Kidney (tissue), 14 donors: Measurements from ENCODE around the gene DNAAF5. TPM values are rescaled to one million over a fixed set of nuclear protein-coding genes. Genes with fewer than 3 reads are reported as not detected.

Source experiments
- DNase-seq, 5 donors: peaks; one replicate each; pipeline ENCODE4 v3.0.0-alpha.2; 2013 to 2020
- FAIRE-seq: peaks from 2 replicates; lab custom pipeline; 2012; peaks lifted over from hg19 to GRCh38; lab: Jason Lieb, UNC
- H3K27ac ChIP-seq, 2 donors: one replicate each; pipeline ENCODE4 v1.7.0; 2013; ENCODE audit warnings: low read depth in 2 of 2, low read length in 2 of 2, inconsistent platforms in 1 of 2
- H3K27me3 ChIP-seq: one replicate; pipeline ENCODE4 v1.7.1; 2013; ENCODE audit warnings: low read length, inconsistent platforms; ENCODE audit not compliant: control insufficient read depth, insufficient read depth
- H3K36me3 ChIP-seq, 3 donors: one replicate each; pipeline versions ENCODE4 v1.7.0 to v1.7.1; 2013; ENCODE audit warnings: low read length in 3 of 3, control low read depth in 1 of 3, inconsistent platforms in 1 of 3; ENCODE audit not compliant: insufficient read depth in 3 of 3, control insufficient read depth in 2 of 3
- H3K4me1 ChIP-seq, 3 donors: one replicate each; pipeline versions ENCODE4 v1.7.0 to v1.7.1; 2013; ENCODE audit warnings: low read length in 3 of 3, inconsistent platforms in 1 of 3, low read depth in 1 of 3; ENCODE audit not compliant: control insufficient read depth in 2 of 3, insufficient read depth in 2 of 3
- H3K4me3 ChIP-seq, 3 donors: one replicate each; pipeline versions ENCODE4 v1.7.0 to v1.8.1; 2013; ENCODE audit warnings: low read length in 3 of 3, control low read depth in 1 of 3, inconsistent platforms in 1 of 3
- H3K9ac ChIP-seq, 3 donors: one replicate each; pipeline versions ENCODE4 v1.7.0 to v1.7.1; 2013; ENCODE audit warnings: low read length in 3 of 3, control low read depth in 1 of 3, inconsistent platforms in 1 of 3
- H3K9me3 ChIP-seq, 3 donors: one replicate each; pipeline versions ENCODE4 v1.7.0 to v1.7.1; 2013; ENCODE audit warnings: low read length in 3 of 3, control low read depth in 1 of 3, inconsistent platforms in 1 of 3; ENCODE audit not compliant: control insufficient read depth in 2 of 3, insufficient read depth in 1 of 3
- CTCF ChIP-seq: IDR thresholded peaks from 3 replicates; pipeline ENCODE4 v1.5.1; 2012; ENCODE audit warnings: mild to moderate bottlenecking, moderate library complexity, borderline replicate concordance; ENCODE audit not compliant: insufficient read depth; ENCODE audit errors: extremely low read depth
- intact Hi-C: fragments of 100-400 bp; cut with DNase I; formaldehyde crosslinking; loops from one replicate; pipeline ENCODE4 v1.11.1; 2022
- polyA plus RNA-seq: library from polyadenylated mRNA; stranded (reverse); fragments of 350-450 nt; fragmentation: Illumina TruSeq; extraction: RNeasy Lipid Tissue Mini Kit (QIAGEN cat#74804); gene quantifications from one replicate; pipeline ENCODE4 v1.2.3, GENCODE V29; 2014; ENCODE audit warnings: low read depth, low replicate concordance; ENCODE audit not compliant: insufficient read depth
- total RNA-seq: library from RNA; stranded (reverse); fragmentation: NEBNext Ultra II Directional; extraction: Animal tissue kit (Norgen Biotek cat#: 25700); gene quantifications from one replicate; pipeline ENCODE4 v1.2.1, GENCODE V29; 2021
- donor health status: control.
- donor health status: control.
- donor health status: control.
- donor health status: control.
- donor health status: control.
- donor health status: DM: yes; HTN: yes; CAD: no.
- donor health status: Normal renal cell carcinoma (clear cell type).

DNAAF5 gene
- total and polyA plus RNA-seq, 2 donors from 2014 or later: 11.6 to 29.7 TPM

GRCh38 chr7:826230-826917, 99.9 kb downstream of the DNAAF5 start:
- no peak for TF ChIP-seq CTCF
- peaks cover 0 to 38% (median 6%) of the 10 kb centered on the region in 3 donors for H3K4me1 ChIP-seq
- no peaks in the 10 kb centered on the region for H3K9me3 ChIP-seq
- H3K4me3 ChIP-seq: no peak overlapping the region
- intact Hi-C loops: no loop called here
- H3K27ac ChIP-seq: peak overlapping the region in 1 of 2 donors; percentile 29
- H3K36me3 ChIP-seq: no peaks in the 10 kb centered on the region
- DNase-seq: peak in 1 of 5 donors; percentile 72
- H3K27me3 ChIP-seq: no peaks in the 10 kb centered on the region
- no peak for FAIRE-seq
- H3K9ac ChIP-seq: no peak overlapping the region

GRCh38 chr7:828793-829561, 102.5 kb downstream of the DNAAF5 start:
- intact Hi-C loops: no loop called here
- TF ChIP-seq CTCF: no peak
- no peak overlapping the region for H3K9ac ChIP-seq
- no peaks in the 10 kb centered on the region for H3K27me3 ChIP-seq
- peaks cover 0 to 28% (median 17%) of the 10 kb centered on the region in 3 donors for H3K4me1 ChIP-seq
- FAIRE-seq: no peak
- no peak overlapping the region for H3K4me3 ChIP-seq
- DNase-seq: peak in 1 of 5 donors; percentile 34
- no peaks in the 10 kb centered on the region for H3K9me3 ChIP-seq
- no peaks in the 10 kb centered on the region for H3K36me3 ChIP-seq
- no peak overlapping the region for H3K27ac ChIP-seq

- FAIRE-seq (no peak), DNase-seq (peak in 1 of 5 donors; percentile 62)
- intact Hi-C loops: no loop called here
- Histone ChIP-seq H3K4me1 (peaks cover 0 to 30% (median 15%) of the 10 kb centered on the region in 3 donors), H3K27ac (peak overlapping the region in 1 of 2 donors; percentile 6), H3K9ac (no peak overlapping the region), H3K4me3 (no peak overlapping the region), H3K27me3 (no peaks in the 10 kb centered on the region), H3K9me3 (no peaks in the 10 kb centered on the region), H3K36me3 (no peaks in the 10 kb centered on the region)
- no peak for TF ChIP-seq CTCF
Observed at GRCh38 chr7:830069-830468, 103.6 kb downstream of the DNAAF5 start.
